GM18907 (cell line): ENCODE results near the gene FAM193B.

Source experiments
- ATAC-seq: cut with Tn5 transposase; IDR thresholded peaks from one replicate; pipeline ENCODE4 v1.9.1; 2021; ENCODE audit warnings: mild to moderate bottlenecking, moderate library complexity; ENCODE audit not compliant: unreplicated experiment

Gene FAM193B

GRCh38 chr5:177516601-177517568 is 37.5 kb downstream of the FAM193B start, which contains the start of gene DDX41:
DDX41 (minus strand) TSS chr5:177516961; CDS start chr5:177516945, 16 bp downstream.
- ATAC-seq, result peak; percentile 77

- no peak for ATAC-seq
Measured at GRCh38 chr5:177515580-177515979, 38.8 kb downstream of the FAM193B start.

- no peak for ATAC-seq
Measured at GRCh38 chr5:177514541-177514940, 39.8 kb downstream of the FAM193B start.

- no peak for ATAC-seq
Measured at GRCh38 chr5:177513500-177513899, 40.9 kb downstream of the FAM193B start.

GRCh38 chr5:177512736-177513380 is 41.5 kb downstream of the FAM193B start:
- no peak for ATAC-seq

GRCh38 chr5:177511796-177512675 is 42.3 kb downstream of the FAM193B start:
- no peak for ATAC-seq

- no peak for ATAC-seq
Measured at GRCh38 chr5:177511181-177511580, 43.2 kb downstream of the FAM193B start.

- peak; percentile 40 for ATAC-seq
Measured at GRCh38 chr5:177510567-177511053, 43.8 kb downstream of the FAM193B start.

GRCh38 chr5:177509991-177510566 is 44.3 kb downstream of the FAM193B start:
- ATAC-seq, result peak; percentile 33

- ATAC-seq, result peak; percentile 31
Measured at GRCh38 chr5:177509381-177509951, 44.9 kb downstream of the FAM193B start, which contains the start of gene DOK3. DOK3 (minus strand) TSS chr5:177509826; CDS start chr5:177509540, 286 bp downstream.

GRCh38 chr5:177508837-177509236 is 45.5 kb downstream of the FAM193B start:
- no peak for ATAC-seq

- no peak for ATAC-seq
Measured at GRCh38 chr5:177508221-177508611, 46.1 kb downstream of the FAM193B start.

GRCh38 chr5:177507596-177508220 is 46.7 kb downstream of the FAM193B start:
- ATAC-seq, result no peak

- ATAC-seq, result no peak
Measured at GRCh38 chr5:177507165-177507564, 47.2 kb downstream of the FAM193B start.

- ATAC-seq, result no peak
Measured at GRCh38 chr5:177505075-177505474, 49.3 kb downstream of the FAM193B start.

- no peak for ATAC-seq
Measured at GRCh38 chr5:177504086-177505056, 50.0 kb downstream of the FAM193B start.

GRCh38 chr5:177503351-177504085 is 50.8 kb downstream of the FAM193B start:
- ATAC-seq, result no peak

- ATAC-seq, result no peak
Measured at GRCh38 chr5:177502886-177503285, 51.5 kb downstream of the FAM193B start.
